SK-N-SH (cell line): ENCODE data around the gene ACAT2. TPM values are rescaled to one million over a fixed set of nuclear protein-coding genes. Genes with fewer than 3 reads are reported as not detected.
"Not testable (repeated sequence)": the region's sequence is repeated elsewhere in the genome, so short reads cannot be mapped to it uniquely, and the experiment has no call there.

Experiments
- CTCF ChIA-PET: fragments of 300-600, 350-600 bp; formaldehyde crosslinking; extraction: SDS; loops from one replicate; lab custom pipeline; 2021; lab: Yijun Ruan, JAX
- POLR2A ChIA-PET: fragments of 350-600 bp; sonication (Branson Sonifier 250); formaldehyde crosslinking; extraction: SDS; loops from one replicate; lab custom pipeline; 2020; ENCODE audit warnings: antibody characterized with exemption, inconsistent platforms; lab: Yijun Ruan, JAX
- DNase-seq: peaks from one replicate; pipeline ENCODE4 v3.0.0; 2012
- H2AFZ ChIP-seq: fragments of 200-600 bp; sonication (generic); 2 replicates; pipeline ENCODE4 v1.8.1; 2016; ENCODE audit warnings: antibody characterized with exemption, mild to moderate bottlenecking, low read depth
- H3F3A ChIP-seq: fragments of 200-600 bp; sonication (generic); replicated peaks from 2 replicates; pipeline ENCODE3; 2016; ENCODE audit warnings: antibody characterized with exemption, mild to moderate bottlenecking; ENCODE audit not compliant: insufficient read depth
- H3K27ac ChIP-seq, 2 experiments: fragments of 200-500 bp in 1 of 2; fragments of 200-600 bp in 1 of 2; sonication (Bioruptor generic) in 1 of 2; sonication (generic), shearing (Covaris generic) in 1 of 2; 2 replicates each; pipeline versions ENCODE4 v1.5.1 to v1.6.1; 2014 to 2016; ENCODE audit warnings: low read depth in 2 of 2, inconsistent platforms in 1 of 2, low read length in 1 of 2, mild to moderate bottlenecking in 1 of 2, mixed read lengths in 1 of 2
- H3K27me3 ChIP-seq: fragments of 200-600 bp; sonication (generic), shearing (Covaris generic); 2 replicates; pipeline ENCODE4 v1.6.1; 2016; ENCODE audit warnings: mixed run types; ENCODE audit not compliant: insufficient read depth
- H3K36me3 ChIP-seq, 2 experiments: fragments of 200-500 bp in 1 of 2; fragments of 200-600 bp in 1 of 2; sonication (Bioruptor generic) in 1 of 2; sonication (generic) in 1 of 2; replicated peaks in 1 of 2; 2 replicates each; pipeline versions ENCODE3 to v1.5.1; 2014 to 2016; ENCODE audit warnings: low read length in 1 of 2, mild to moderate bottlenecking in 1 of 2; ENCODE audit not compliant: insufficient read depth in 2 of 2, control insufficient read depth in 1 of 2
- H3K4me1 ChIP-seq, 2 experiments: fragments of 200-500 bp in 1 of 2; fragments of 200-600 bp in 1 of 2; sonication (Bioruptor generic) in 1 of 2; sonication (generic), shearing (Covaris generic) in 1 of 2; 2 replicates each; pipeline versions ENCODE4 v1.5.1 to v1.6.1; 2014 to 2016; ENCODE audit warnings: low read depth in 1 of 2, low read length in 1 of 2, mixed run types in 1 of 2; ENCODE audit not compliant: insufficient read depth in 2 of 2, control insufficient read depth in 1 of 2
- H3K4me2 ChIP-seq: fragments of 200-600 bp; sonication (generic), shearing (Covaris generic); 2 replicates; pipeline ENCODE4 v1.6.1; 2017; ENCODE audit warnings: mixed run types
- H3K4me3 ChIP-seq, 2 experiments: fragments of 200-500 bp in 1 of 2; fragments of 200-600 bp in 1 of 2; sonication (Bioruptor generic) in 1 of 2; sonication (generic), shearing (Covaris generic) in 1 of 2; 2 replicates each; pipeline versions ENCODE4 v1.5.1 to v1.8.1; 2014 to 2016; ENCODE audit warnings: low read depth in 2 of 2, inconsistent platforms in 1 of 2, low read length in 1 of 2, mild to moderate bottlenecking in 1 of 2, mixed read lengths in 1 of 2, moderate library complexity in 1 of 2
- H3K79me2 ChIP-seq: fragments of 200-600 bp; sonication (generic); 2 replicates; pipeline ENCODE4 v1.8.1; 2017; ENCODE audit warnings: mild to moderate bottlenecking; ENCODE audit not compliant: insufficient read depth
- H3K9ac ChIP-seq: fragments of 200-600 bp; sonication (generic); 2 replicates; pipeline ENCODE4 v1.6.1; 2017; ENCODE audit warnings: mixed run types
- H3K9me2 ChIP-seq: fragments of 200-600 bp; sonication (generic); 2 replicates; pipeline ENCODE4 v1.6.1; 2017; ENCODE audit warnings: mixed run types
- H3K9me3 ChIP-seq: fragments of 200-600 bp; sonication (generic); 2 replicates; pipeline ENCODE4 v1.6.1; 2017; ENCODE audit warnings: mixed run types, mild to moderate bottlenecking, moderate library complexity
- H4K20me1 ChIP-seq: fragments of 200-600 bp; sonication (generic); 2 replicates; pipeline ENCODE4 v1.6.1; 2017; ENCODE audit warnings: mild to moderate bottlenecking, mixed run types; ENCODE audit not compliant: insufficient read depth
- EZH2phosphoT487 ChIP-seq: fragments of 200-600 bp; sonication (generic); IDR thresholded peaks from 2 replicates; pipeline ENCODE4 v1.6.1; 2017; ENCODE audit warnings: low read depth, mixed run types, mild to moderate bottlenecking, antibody characterized with exemption, moderate library complexity, borderline replicate concordance
- GATA2 ChIP-seq: sonication (generic); formaldehyde crosslinking; IDR thresholded peaks from 2 replicates; pipeline ENCODE4 v1.5.0; 2020; ENCODE audit warnings: mild to moderate bottlenecking, missing genetic modification reagents
- IRF3 ChIP-seq: fragments of 150-350 bp; IDR thresholded peaks from 2 replicates; pipeline ENCODE4 v1.6.1; 2016; ENCODE audit warnings: mild to moderate bottlenecking, low read depth, low read length
- MAX ChIP-seq: IDR thresholded peaks from 2 replicates; pipeline ENCODE4 v1.4.0; 2012; ENCODE audit warnings: low read depth
- MEF2A ChIP-seq: IDR thresholded peaks from 2 replicates; pipeline ENCODE4 v1.4.0; 2012; ENCODE audit warnings: low read depth, borderline replicate concordance
- NRF1 ChIP-seq: IDR thresholded peaks from 2 replicates; pipeline ENCODE4 v1.6.1; 2012; ENCODE audit warnings: low read depth, mild to moderate bottlenecking, low read length
- REST ChIP-seq: IDR thresholded peaks from 2 replicates; pipeline ENCODE4 v1.6.1; 2012; ENCODE audit warnings: mild to moderate bottlenecking, low read depth, low read length, moderate library complexity
- SIN3A ChIP-seq: IDR thresholded peaks from 2 replicates; pipeline ENCODE4 v1.6.1; 2012; ENCODE audit warnings: low read depth, mild to moderate bottlenecking, low read length, moderate library complexity, borderline replicate concordance
- TCF12 ChIP-seq: IDR thresholded peaks from 2 replicates; pipeline ENCODE4 v1.4.0; 2012
- USF1 ChIP-seq: IDR thresholded peaks from 2 replicates; pipeline ENCODE4 v1.4.0; 2012; ENCODE audit warnings: low read depth, borderline replicate concordance
- WGBS: methylation state at CpG from one replicate; pipeline ENCODE4 v1.1.6; 2017; ENCODE audit warnings: low lambda C conversion rate; 5-methylcytosine and 5-hydroxymethylcytosine counted together
- polyA plus RNA-seq, 3 experiments: library from polyadenylated mRNA; depleted of rRNA; stranded (reverse); fragments of >200 nt; gene quantifications; 2 replicates each; pipeline ENCODE4 v1.2.3, GENCODE V29; 2012

The ACAT2 gene
- polyA plus RNA-seq, 1 of the 3 experiments (the other 2 are of a cell fraction), result 13.1 TPM

- TF ChIP-seq IRF3, result no peak
- TF ChIP-seq REST, result no peak
- no peak for TF ChIP-seq TCF12
Measured at GRCh38 chr6:159821122-159821521, 59.3 kb downstream of the ACAT2 start (continued).

- no peaks in the 10 kb centered on the region for H3K9me2 ChIP-seq
- no peak for DNase-seq
- H3K27ac ChIP-seq, result no peak overlapping the region
- H2AFZ ChIP-seq, result no peak overlapping the region
- no peak overlapping the region for H3K4me2 ChIP-seq
- H3K27me3 ChIP-seq, result no peaks in the 10 kb centered on the region; the same call in 1 of the 2 replicates
- no peaks in the 10 kb centered on the region for H3K79me2 ChIP-seq
- H3F3A ChIP-seq, result no peaks in the 10 kb centered on the region
- no peak for TF ChIP-seq USF1
- no peak overlapping the region for H3K4me3 ChIP-seq
- H3K9ac ChIP-seq, result no peak overlapping the region
- H3K4me1 ChIP-seq, result no peaks in the 10 kb centered on the region
- H3K36me3 ChIP-seq, result no peaks in the 10 kb centered on the region
- POLR2A ChIA-PET, result no interaction called here
- 80% methylated on average over 8 of the region's 10 CpGs for WGBS
- H4K20me1 ChIP-seq, result no peaks in the 10 kb centered on the region
- no peaks in the 10 kb centered on the region for H3K9me3 ChIP-seq
- CTCF ChIA-PET, result interaction anchor here (1.0 to 1.1 kb wide), 2 partner anchors 9 to 358 kb away, joined by 3 to 4 read pairs; no protein-coding TSS in a partner anchor
Measured at GRCh38 chr6:159821726-159822125, 59.9 kb downstream of the ACAT2 start.

GRCh38 chr6:159823953-159824352 lies 62.1 kb downstream of the ACAT2 start:
- 73% methylated on average over 3 of the region's 3 CpGs for WGBS
- Histone ChIP-seq H3K9me3 (no peaks in the 10 kb centered on the region), H3F3A (no peaks in the 10 kb centered on the region), H3K4me2 (no peak overlapping the region), H3K4me1 (no peaks in the 10 kb centered on the region), H3K36me3 (no peaks in the 10 kb centered on the region), H3K9me2 (no peaks in the 10 kb centered on the region), H3K27me3 (no peaks in the 10 kb centered on the region; the same call in 1 of the 2 replicates), H2AFZ (no peak overlapping the region), H3K27ac (no peak overlapping the region), H3K79me2 (no peaks in the 10 kb centered on the region), H3K4me3 (no peak overlapping the region), H4K20me1 (no peaks in the 10 kb centered on the region), H3K9ac (no peak overlapping the region)
- CTCF ChIA-PET, result no interaction called here
- POLR2A ChIA-PET, result no interaction called here
- no peak for DNase-seq
- no peak for TF ChIP-seq EZH2phosphoT487
- no peak for TF ChIP-seq SIN3A
- no peak for TF ChIP-seq MEF2A
- TF ChIP-seq IRF3, result no peak
- TF ChIP-seq MAX, result no peak
- TF ChIP-seq NRF1, result no peak
- no peak for TF ChIP-seq GATA2 (CRISPR knock-in tag)

- H4K20me1 ChIP-seq, POLR2A ChIA-PET, CTCF ChIA-PET, H3K4me2 ChIP-seq, H3K27me3 ChIP-seq, H3K9me2 ChIP-seq, DNase-seq, H3K9ac ChIP-seq, H3K36me3 ChIP-seq, H3K27ac ChIP-seq, H3F3A ChIP-seq, H2AFZ ChIP-seq, H3K4me3 ChIP-seq, H3K79me2 ChIP-seq, H3K9me3 ChIP-seq, H3K4me1 ChIP-seq: not testable (repeated sequence)
- 60% methylated on average over 9 of the region's 9 CpGs for WGBS
Measured at GRCh38 chr6:159824690-159825089, 62.8 kb downstream of the ACAT2 start.
